Measurements from ENCODE around the gene NTNG2. TPM values are rescaled to one million over a fixed set of nuclear protein-coding genes. Genes with fewer than 3 reads are reported as not detected.

NTNG2 gene, protein sequence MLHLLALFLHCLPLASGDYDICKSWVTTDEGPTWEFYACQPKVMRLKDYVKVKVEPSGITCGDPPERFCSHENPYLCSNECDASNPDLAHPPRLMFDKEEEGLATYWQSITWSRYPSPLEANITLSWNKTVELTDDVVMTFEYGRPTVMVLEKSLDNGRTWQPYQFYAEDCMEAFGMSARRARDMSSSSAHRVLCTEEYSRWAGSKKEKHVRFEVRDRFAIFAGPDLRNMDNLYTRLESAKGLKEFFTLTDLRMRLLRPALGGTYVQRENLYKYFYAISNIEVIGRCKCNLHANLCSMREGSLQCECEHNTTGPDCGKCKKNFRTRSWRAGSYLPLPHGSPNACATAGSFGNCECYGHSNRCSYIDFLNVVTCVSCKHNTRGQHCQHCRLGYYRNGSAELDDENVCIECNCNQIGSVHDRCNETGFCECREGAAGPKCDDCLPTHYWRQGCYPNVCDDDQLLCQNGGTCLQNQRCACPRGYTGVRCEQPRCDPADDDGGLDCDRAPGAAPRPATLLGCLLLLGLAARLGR
- 0.23 and 0.80 TPM in 2 replicates for total RNA-seq (2014; rRNA removed; shearing (Covaris generic))

DNA sequence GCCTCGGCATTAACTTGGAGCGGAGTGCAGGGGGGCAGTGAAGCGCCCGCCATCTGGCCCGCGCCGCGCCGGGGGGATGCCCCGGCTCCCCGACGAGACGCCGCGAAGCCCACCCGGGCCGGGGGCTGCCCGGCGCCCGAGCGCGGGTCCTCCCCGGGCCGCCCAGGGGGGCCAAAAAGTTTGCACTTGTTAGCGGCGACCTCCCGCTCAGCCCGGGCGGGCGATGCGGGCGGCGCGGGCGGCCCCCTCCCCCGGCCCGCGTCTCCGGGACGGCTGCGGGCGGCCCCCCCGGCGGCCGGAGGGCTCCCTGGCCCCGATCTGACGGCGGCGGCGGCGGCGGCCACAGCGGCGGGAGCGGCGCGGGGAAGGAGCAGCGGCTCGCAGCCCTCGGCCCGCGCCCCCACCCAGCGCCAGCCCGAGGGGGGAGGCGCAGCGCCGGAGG lies at the start of gene NTNG2:
Gene NTNG2, plus strand, starts transcription at position 316 of the 442 bp plus-strand sequence. CDS start 4,774 bp downstream, outside the sequence.

Other genes with a start within 250 kb of the NTNG2 start
- 26.4 and 28.9 TPM in 2 replicates for gene MED27, start 82.2 kb upstream of the NTNG2 start, total RNA-seq (2014; rRNA removed; shearing (Covaris generic))
- 11.6 and 11.7 TPM in 2 replicates for gene SETX, start 192.9 kb downstream of the NTNG2 start, total RNA-seq (2014; rRNA removed; shearing (Covaris generic))
- gene TTF1, start 244.8 kb downstream of the NTNG2 start, total RNA-seq (2014; rRNA removed; shearing (Covaris generic)): 29.1 TPM in 2 replicates
- 0.26 TPM in 1 of 2 replicates, not detected in the other for gene CFAP77, start 248.2 kb downstream of the NTNG2 start, total RNA-seq (2014; rRNA removed; shearing (Covaris generic))